Spleen (tissue), 7 donors: ENCODE measurements around the gene VAMP2.

Experiments
- POLR2A ChIP-seq, 3 donors: fragments of 450-650 bp; IDR thresholded peaks; one replicate each; pipeline ENCODE4 v1.5.1; 2017; ENCODE audit warnings: antibody characterized with exemption in 3 of 3, mild to moderate bottlenecking in 1 of 3
- TF ChIP-seq, protein P1 (sequence below), 11 experiments: fragments of 200-600 bp in 7 of 11; fragments of 450-650 bp in 4 of 11; sonication (generic) in 4 of 11; IDR thresholded peaks in 8 of 11; conservative IDR thresholded peaks in 3 of 11; 1 replicate in 7 of 11; 2 replicates in 4 of 11; pipeline versions ENCODE4 v1.4.0 to v1.8.0; 2016 to 2021; ENCODE audit warnings: antibody characterized with exemption in 11 of 11, inconsistent platforms in 4 of 11, mild to moderate bottlenecking in 1 of 11
- donor health status: DM: no; HTN: no; CAD: no; lungs with moderate emphysema.
- donor health status: DM: no; HTN: no; CAD: no.
- donor health status: DM: no; HTN: no; CAD: no.

DNA sequence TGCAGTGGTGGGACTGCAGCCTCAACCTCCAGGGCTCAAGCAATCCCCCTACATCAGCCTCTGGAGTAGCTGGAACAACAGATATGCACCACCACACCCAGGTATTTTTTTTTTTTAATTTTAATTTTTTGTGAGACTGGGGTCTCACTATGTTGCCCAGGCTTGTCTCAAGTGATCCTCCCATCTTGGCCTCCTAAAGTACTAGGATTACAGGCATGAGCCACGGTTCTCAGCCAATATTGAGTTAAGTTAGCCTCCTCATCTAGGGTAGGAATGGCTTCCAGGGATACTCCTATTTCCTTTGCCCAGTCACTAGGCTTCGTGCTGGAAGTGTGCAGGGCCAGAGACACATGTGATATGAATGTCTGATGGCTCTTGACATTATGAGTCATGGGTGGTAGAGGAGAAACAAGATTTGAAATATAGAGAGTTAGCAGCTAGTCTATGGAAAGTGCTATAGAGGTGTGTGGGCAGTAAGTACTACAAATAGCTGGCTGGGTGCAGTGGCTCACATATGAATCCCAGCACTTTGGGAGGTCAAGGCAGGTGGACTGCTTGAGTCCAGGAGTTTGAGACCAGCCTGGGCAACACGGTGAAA, 30.8 kb downstream of the VAMP2 start:
- TF ChIP-seq, protein P1, sequence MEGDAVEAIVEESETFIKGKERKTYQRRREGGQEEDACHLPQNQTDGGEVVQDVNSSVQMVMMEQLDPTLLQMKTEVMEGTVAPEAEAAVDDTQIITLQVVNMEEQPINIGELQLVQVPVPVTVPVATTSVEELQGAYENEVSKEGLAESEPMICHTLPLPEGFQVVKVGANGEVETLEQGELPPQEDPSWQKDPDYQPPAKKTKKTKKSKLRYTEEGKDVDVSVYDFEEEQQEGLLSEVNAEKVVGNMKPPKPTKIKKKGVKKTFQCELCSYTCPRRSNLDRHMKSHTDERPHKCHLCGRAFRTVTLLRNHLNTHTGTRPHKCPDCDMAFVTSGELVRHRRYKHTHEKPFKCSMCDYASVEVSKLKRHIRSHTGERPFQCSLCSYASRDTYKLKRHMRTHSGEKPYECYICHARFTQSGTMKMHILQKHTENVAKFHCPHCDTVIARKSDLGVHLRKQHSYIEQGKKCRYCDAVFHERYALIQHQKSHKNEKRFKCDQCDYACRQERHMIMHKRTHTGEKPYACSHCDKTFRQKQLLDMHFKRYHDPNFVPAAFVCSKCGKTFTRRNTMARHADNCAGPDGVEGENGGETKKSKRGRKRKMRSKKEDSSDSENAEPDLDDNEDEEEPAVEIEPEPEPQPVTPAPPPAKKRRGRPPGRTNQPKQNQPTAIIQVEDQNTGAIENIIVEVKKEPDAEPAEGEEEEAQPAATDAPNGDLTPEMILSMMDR (IDR thresholded peaks at IDR 0.05 in 8 of 11, conservative IDR thresholded peaks at IDR 0.05 in 3 of 11): no peak
- TF ChIP-seq POLR2A (IDR thresholded peaks at IDR 0.05): no peak
